Activated B cell treated with CpG ODN at 0.5 μM for 24 hours (primary cell): ENCODE results near the gene SMIM43. TPM values are rescaled to one million over a fixed set of nuclear protein-coding genes. Genes with fewer than 3 reads are reported as not detected.

Source experiments
- ATAC-seq: fragments of 200-7000 bp; cut with Tn5 transposase; one replicate; pipeline ENCODE4 v1.10.0; 2021; ENCODE audit warnings: low read depth, mild to moderate bottlenecking, moderate library complexity
- CTCF ChIA-PET: fragments of 350-600 bp; sonication (Branson Sonifier 250); formaldehyde crosslinking; loops from one replicate; lab custom pipeline; 2021; ENCODE audit warnings: antibody characterized with exemption; lab: Charles Lee
- POLR2A ChIA-PET: fragments of 350-600 bp; sonication (Branson Sonifier 250); formaldehyde crosslinking; loops from one replicate; lab custom pipeline; 2021; ENCODE audit warnings: antibody characterized with exemption; lab: Charles Lee
- DNase-seq: peaks from one replicate; pipeline ENCODE4 v3.0.0; 2022
- H3K27ac Mint-ChIP-seq: one replicate; pipeline ENCODE4 v1.8.0; 2020; ENCODE audit warnings: mixed read lengths
- H3K27me3 Mint-ChIP-seq: one replicate; pipeline ENCODE4 v1.8.0; 2021; ENCODE audit warnings: mixed read lengths
- H3K36me3 Mint-ChIP-seq: one replicate; pipeline ENCODE4 v1.8.0; 2021; ENCODE audit warnings: low read depth, mixed read lengths
- H3K4me1 Mint-ChIP-seq: one replicate; pipeline ENCODE4 v1.8.0; 2021; ENCODE audit warnings: mixed read lengths
- H3K4me3 Mint-ChIP-seq: one replicate; pipeline ENCODE4 v1.8.0; 2020; ENCODE audit warnings: mild to moderate bottlenecking, mixed read lengths
- H3K9me3 Mint-ChIP-seq: one replicate; pipeline ENCODE4 v1.8.0; 2020; ENCODE audit warnings: mixed read lengths
- intact Hi-C: fragments of 100-400 bp; cut with micrococcal nuclease; formaldehyde crosslinking; loops from one replicate; pipeline ENCODE4 v1.15.1; 2024
- total RNA-seq: library from RNA; stranded (reverse); gene quantifications from 2 replicates; pipeline ENCODE4 v1.2.3, GENCODE V29; 2022
- TF ChIP-seq, protein P1 (sequence below): fragments of 200-600 bp; IDR thresholded peaks from one replicate; pipeline ENCODE4 v1.8.0; 2022; ENCODE audit warnings: antibody characterized with exemption, mild to moderate bottlenecking

The SMIM43 gene
- total RNA-seq, 1 donor from 2014 or later, result not detected

DNA sequence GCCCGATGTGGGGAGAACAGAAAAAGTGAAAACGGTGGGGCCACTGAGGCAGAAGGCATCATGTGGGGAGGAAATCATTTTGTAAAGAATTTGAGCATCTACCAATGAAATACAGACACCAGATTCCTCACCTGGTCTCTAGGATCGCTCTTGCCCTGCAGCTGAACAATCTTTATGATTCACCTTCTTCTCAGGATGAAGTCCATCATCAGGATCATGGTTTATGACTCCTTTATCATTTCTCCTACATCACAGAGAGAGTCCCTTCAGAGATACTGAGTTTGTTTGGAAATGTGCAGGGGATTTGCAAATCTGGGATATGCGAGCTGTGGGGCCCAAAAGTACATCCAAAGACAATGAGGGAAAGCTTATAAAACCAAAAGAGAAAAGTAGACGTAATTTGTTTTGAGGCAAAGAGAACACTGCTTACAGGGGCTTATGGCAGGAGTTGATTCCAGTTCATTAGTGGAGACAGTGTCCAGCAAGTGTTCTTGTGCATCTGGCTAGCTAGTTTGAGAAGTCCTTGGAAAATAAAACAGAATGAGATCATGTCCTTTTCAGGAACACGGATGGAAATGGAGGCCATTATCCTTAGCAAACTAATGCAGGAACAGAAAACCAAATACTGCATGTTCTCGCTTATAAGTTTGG is 52.8 kb downstream of the SMIM43 start:
- TF ChIP-seq, protein P1, sequence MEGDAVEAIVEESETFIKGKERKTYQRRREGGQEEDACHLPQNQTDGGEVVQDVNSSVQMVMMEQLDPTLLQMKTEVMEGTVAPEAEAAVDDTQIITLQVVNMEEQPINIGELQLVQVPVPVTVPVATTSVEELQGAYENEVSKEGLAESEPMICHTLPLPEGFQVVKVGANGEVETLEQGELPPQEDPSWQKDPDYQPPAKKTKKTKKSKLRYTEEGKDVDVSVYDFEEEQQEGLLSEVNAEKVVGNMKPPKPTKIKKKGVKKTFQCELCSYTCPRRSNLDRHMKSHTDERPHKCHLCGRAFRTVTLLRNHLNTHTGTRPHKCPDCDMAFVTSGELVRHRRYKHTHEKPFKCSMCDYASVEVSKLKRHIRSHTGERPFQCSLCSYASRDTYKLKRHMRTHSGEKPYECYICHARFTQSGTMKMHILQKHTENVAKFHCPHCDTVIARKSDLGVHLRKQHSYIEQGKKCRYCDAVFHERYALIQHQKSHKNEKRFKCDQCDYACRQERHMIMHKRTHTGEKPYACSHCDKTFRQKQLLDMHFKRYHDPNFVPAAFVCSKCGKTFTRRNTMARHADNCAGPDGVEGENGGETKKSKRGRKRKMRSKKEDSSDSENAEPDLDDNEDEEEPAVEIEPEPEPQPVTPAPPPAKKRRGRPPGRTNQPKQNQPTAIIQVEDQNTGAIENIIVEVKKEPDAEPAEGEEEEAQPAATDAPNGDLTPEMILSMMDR, result no peak
- ATAC-seq, result no peak
- peaks cover 52% of the 10 kb centered on the region for H3K27me3 Mint-ChIP-seq
- no peak overlapping the region for H3K4me3 Mint-ChIP-seq
- peaks cover 6% of the 10 kb centered on the region for H3K4me1 Mint-ChIP-seq
- no peak overlapping the region for H3K27ac Mint-ChIP-seq
- H3K9me3 Mint-ChIP-seq, result no peaks in the 10 kb centered on the region
- DNase-seq, result no peak
- CTCF ChIA-PET, result interaction anchor here (1.0 kb wide), 1 partner anchor 342 kb away, joined by 3 read pairs; no protein-coding TSS in a partner anchor
- H3K36me3 Mint-ChIP-seq, result no peaks in the 10 kb centered on the region
- POLR2A ChIA-PET, result interaction anchor here (0.9 kb wide), 1 partner anchor 16 kb away, joined by 3 read pairs; no protein-coding TSS in a partner anchor
- intact Hi-C loops, result no loop called here

DNA sequence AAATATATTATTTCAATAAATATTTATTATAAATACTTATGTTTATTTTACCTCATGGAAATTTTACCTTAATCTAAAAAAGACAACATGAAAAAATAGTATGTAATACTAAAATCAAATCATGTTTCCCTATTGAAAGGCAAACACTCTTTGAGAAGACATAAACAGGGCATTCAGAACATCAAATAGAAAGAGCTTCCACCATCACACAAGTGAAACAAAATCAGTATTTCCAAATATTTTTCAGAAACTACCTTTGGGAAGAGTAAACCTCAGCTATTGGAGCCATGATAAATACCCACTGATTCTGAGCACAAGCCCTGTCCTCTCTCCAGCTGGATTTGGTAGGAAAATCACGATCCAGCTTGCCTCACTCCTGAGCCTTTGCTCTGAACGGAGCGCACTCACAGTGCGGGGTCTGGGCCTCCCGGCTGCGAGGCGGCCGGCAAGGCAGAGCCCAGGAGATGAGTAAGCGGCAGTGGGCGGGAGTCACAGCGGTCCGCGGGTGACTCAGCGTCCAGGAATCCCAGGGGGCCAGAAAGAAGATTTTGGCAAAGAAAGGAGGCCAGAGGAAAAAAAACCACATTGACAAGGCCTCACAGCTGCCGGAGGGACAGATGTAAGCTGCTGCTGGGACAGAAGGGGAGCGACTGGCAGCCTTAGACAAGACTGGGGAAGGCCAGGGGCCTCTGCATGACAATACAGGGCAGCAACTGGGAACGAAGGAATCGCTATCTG is 53.5 kb downstream of the SMIM43 start:
- Mint-ChIP-seq H3K27ac (no peak overlapping the region), H3K27me3 (peaks cover 53% of the 10 kb centered on the region), H3K36me3 (no peaks in the 10 kb centered on the region), H3K9me3 (no peaks in the 10 kb centered on the region), H3K4me1 (peaks cover 6% of the 10 kb centered on the region), H3K4me3 (no peak overlapping the region)
- ATAC-seq (peak; percentile 88), DNase-seq (peak; percentile 18)
- intact Hi-C loops, result loop anchor here (1.0 kb wide), 1 partner anchor 14 kb away; no protein-coding TSS in a partner anchor
- POLR2A ChIA-PET, result interaction anchor here (0.9 kb wide), 1 partner anchor 15 kb away, joined by 3 read pairs; no protein-coding TSS in a partner anchor
- TF ChIP-seq, protein P1, result no peak
- CTCF ChIA-PET, result interaction anchor here (1.0 kb wide), 1 partner anchor 341 kb away, joined by 3 read pairs; no protein-coding TSS in a partner anchor

DNA sequence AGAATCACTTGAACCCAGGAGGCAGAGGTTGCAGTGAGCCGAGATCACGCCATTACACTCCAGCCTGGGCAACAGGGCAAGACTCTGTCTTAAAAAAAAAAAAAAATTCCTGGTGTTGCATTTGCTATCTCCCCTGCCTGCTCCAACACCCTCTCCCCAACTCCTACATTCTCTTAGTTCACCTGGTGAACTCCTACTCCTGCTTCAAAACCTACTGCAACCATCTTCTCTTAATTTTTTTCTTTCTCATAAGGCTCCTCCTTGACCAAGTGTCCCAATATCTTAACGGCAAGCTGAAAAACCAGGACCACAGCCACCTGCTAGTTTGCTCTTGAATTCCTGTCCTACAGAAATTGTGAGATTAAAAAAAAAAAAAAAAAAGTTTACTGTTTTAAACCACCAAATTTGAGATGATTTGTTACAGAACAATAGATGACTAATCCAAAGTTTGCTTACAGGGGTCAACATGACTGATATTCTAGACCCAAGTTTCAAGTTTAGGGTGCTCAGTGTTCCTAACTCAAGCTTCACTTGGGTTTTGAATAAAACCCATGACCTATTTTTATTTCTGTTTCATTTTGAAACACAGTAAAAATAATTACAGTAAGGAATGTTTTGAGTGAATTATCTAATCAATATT is 55.1 kb downstream of the SMIM43 start:
- H3K4me1 Mint-ChIP-seq, result peaks cover 6% of the 10 kb centered on the region
- ATAC-seq, result no peak
- no peak overlapping the region for H3K27ac Mint-ChIP-seq
- H3K36me3 Mint-ChIP-seq, result no peaks in the 10 kb centered on the region
- no peak for DNase-seq
- H3K9me3 Mint-ChIP-seq, result no peaks in the 10 kb centered on the region
- POLR2A ChIA-PET, result no interaction called here
- H3K4me3 Mint-ChIP-seq, result no peak overlapping the region
- H3K27me3 Mint-ChIP-seq, result peaks cover 47% of the 10 kb centered on the region
- TF ChIP-seq, protein P1, result no peak
- intact Hi-C loops, result no loop called here
- CTCF ChIA-PET, result no interaction called here

Other genes with a start within 250 kb of the SMIM43 start
- 86.8 and 89.9 TPM in 2 replicates for gene ANXA5, start 68.2 kb downstream of the SMIM43 start, total RNA-seq
- 37.5 and 39.1 TPM in 2 replicates for gene EXOSC9, start 36.2 kb upstream of the SMIM43 start, total RNA-seq
- 1.4 and 2.0 TPM in 2 replicates for gene CCNA2, start 58.7 kb upstream of the SMIM43 start, total RNA-seq
- 7.5 and 9.4 TPM in 2 replicates for gene BBS7, start 105.3 kb upstream of the SMIM43 start, total RNA-seq
- not detected in 2 replicates for gene TRPC3, start 186.9 kb upstream of the SMIM43 start, total RNA-seq